Liver (tissue), 9 donors: ENCODE measurements around the gene CFAP77. TPM values are rescaled to one million over a fixed set of nuclear protein-coding genes. Genes with fewer than 3 reads are reported as not detected.
"Not testable (repeated sequence)": the region's sequence is repeated elsewhere in the genome, so short reads cannot be mapped to it uniquely, and the experiment has no call there.

Source experiments
- DNase-seq: peaks from one replicate; pipeline ENCODE4 v3.0.0-alpha.2; 2017; ENCODE audit warnings: low spot score
- H3K27ac ChIP-seq, 2 donors: one replicate each; pipeline ENCODE4 v1.7.0; 2013; ENCODE audit warnings: inconsistent platforms in 2 of 2, low read length in 2 of 2, control low read depth in 1 of 2, low read depth in 1 of 2, mild to moderate bottlenecking in 1 of 2
- H3K27me3 ChIP-seq, 4 donors: one replicate each; pipeline versions ENCODE4 v1.6.1 to v1.7.0; 2013; ENCODE audit warnings: low read length in 3 of 4, inconsistent platforms in 1 of 4, mild to moderate bottlenecking in 1 of 4, moderate library complexity in 1 of 4; ENCODE audit not compliant: control insufficient read depth in 4 of 4, insufficient read depth in 4 of 4
- H3K36me3 ChIP-seq, 4 donors: one replicate each; pipeline versions ENCODE4 v1.6.1 to v1.7.0; 2013; ENCODE audit warnings: low read length in 3 of 4, mild to moderate bottlenecking in 3 of 4, low read depth in 1 of 4, moderate library complexity in 1 of 4; ENCODE audit not compliant: control insufficient read depth in 4 of 4, insufficient read depth in 3 of 4
- H3K4me1 ChIP-seq, 4 donors: one replicate each; pipeline versions ENCODE4 v1.6.1 to v1.7.0; 2013; ENCODE audit warnings: low read length in 3 of 4, mild to moderate bottlenecking in 3 of 4, moderate library complexity in 1 of 4; ENCODE audit not compliant: control insufficient read depth in 4 of 4, insufficient read depth in 4 of 4
- H3K4me3 ChIP-seq, 3 donors: one replicate each; pipeline versions ENCODE4 v1.6.1 to v1.7.0; 2013; ENCODE audit warnings: low read length in 3 of 3, control low read depth in 1 of 3, low read depth in 1 of 3, mild to moderate bottlenecking in 1 of 3
- H3K9ac ChIP-seq, 2 donors: one replicate each; pipeline ENCODE4 v1.7.0; 2013; ENCODE audit warnings: low read length in 2 of 2, mild to moderate bottlenecking in 2 of 2, moderate library complexity in 2 of 2, control low read depth in 1 of 2, low read depth in 1 of 2
- H3K9me3 ChIP-seq, 4 donors: one replicate each; pipeline versions ENCODE4 v1.6.1 to v1.7.0; 2013; ENCODE audit warnings: low read length in 3 of 4; ENCODE audit not compliant: control insufficient read depth in 4 of 4
- EGR1 ChIP-seq, 2 donors: IDR thresholded peaks; 2 replicates each; pipeline ENCODE4 v1.6.1; 2016 to 2018; ENCODE audit warnings: antibody characterized with exemption in 2 of 2, low read depth in 2 of 2
- FOXA1 ChIP-seq: IDR thresholded peaks from 2 replicates; pipeline ENCODE4 v1.6.1; 2016; ENCODE audit warnings: antibody characterized with exemption
- HNF4G ChIP-seq: IDR thresholded peaks from 2 replicates; pipeline ENCODE4 v1.6.1; 2016; ENCODE audit warnings: antibody characterized with exemption
- RAD21 ChIP-seq, 2 donors: IDR thresholded peaks; 2 replicates each; pipeline ENCODE4 v1.6.1; 2016; ENCODE audit warnings: antibody characterized with exemption in 2 of 2, mild to moderate bottlenecking in 2 of 2
- YY1 ChIP-seq: IDR thresholded peaks from 2 replicates; pipeline ENCODE4 v1.6.1; 2016; ENCODE audit warnings: antibody characterized with exemption, mild to moderate bottlenecking
- WGBS: extraction: QIAGEN DNeasy Blood & Tissue Kit; methylation state at CpG from one replicate; pipeline ENCODE4 v1.1.7; 2013; 5-methylcytosine and 5-hydroxymethylcytosine counted together
- polyA plus RNA-seq, 2 donors: library from polyadenylated mRNA; stranded (reverse) in 1 of 2; unstranded in 1 of 2; fragments of 200-250 nt in 1 of 2; fragments of >200 nt in 1 of 2; fragmentation: Nextera tagmentation in 1 of 2; extraction: Ambion mirVana in 1 of 2; gene quantifications; one replicate each; pipeline versions ENCODE4 v1.2.1 to v1.2.3, GENCODE V29; 2013 to 2015
- total RNA-seq, 2 donors: library from RNA; depleted of rRNA; stranded (reverse); fragments of >200 nt; gene quantifications; one replicate each; pipeline ENCODE4 v1.2.3, GENCODE V29; 2014
- TF ChIP-seq, protein P1 (sequence below): fragments of 150-350 bp; IDR thresholded peaks from 2 replicates; pipeline ENCODE4 v1.5.1; 2017; ENCODE audit warnings: improper control_type of control experiment, low read depth, low read length; ENCODE audit not compliant: missing input control
- TF ChIP-seq, protein P2 (sequence below): IDR thresholded peaks from 2 replicates; pipeline ENCODE4 v1.6.1; 2016; ENCODE audit warnings: antibody characterized with exemption
- TF ChIP-seq, protein P3 (sequence below): IDR thresholded peaks from 2 replicates; pipeline ENCODE4 v1.6.1; 2016; ENCODE audit warnings: antibody characterized with exemption
- donor health status: healthy.
- donor health status: healthy.
- donor health status: healthy.
- donor health status: healthy.
- donor health status: healthy.

The CFAP77 gene
- total and polyA plus RNA-seq, 4 donors, result not detected

DNA sequence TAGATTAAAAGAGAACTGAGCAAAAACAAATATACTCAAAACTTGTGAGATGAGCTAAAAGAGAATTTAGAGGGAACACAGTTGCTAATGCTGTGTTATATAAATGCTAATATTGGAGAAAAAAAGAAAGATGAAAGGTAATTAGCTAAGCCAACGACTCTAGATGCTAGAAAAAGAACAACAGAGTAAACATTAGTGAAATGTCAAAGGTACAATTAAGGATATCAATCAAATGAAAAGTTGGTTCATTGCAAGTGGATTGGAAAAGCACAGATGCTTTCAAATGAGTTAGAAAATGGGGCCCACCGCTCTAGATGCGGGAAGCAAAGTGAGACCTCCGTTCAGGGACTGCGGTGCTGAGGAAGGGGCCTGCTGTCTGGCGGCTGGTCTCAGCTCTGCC, 154.5 kb downstream of the CFAP77 start (continued):
- TF ChIP-seq, protein P1, sequence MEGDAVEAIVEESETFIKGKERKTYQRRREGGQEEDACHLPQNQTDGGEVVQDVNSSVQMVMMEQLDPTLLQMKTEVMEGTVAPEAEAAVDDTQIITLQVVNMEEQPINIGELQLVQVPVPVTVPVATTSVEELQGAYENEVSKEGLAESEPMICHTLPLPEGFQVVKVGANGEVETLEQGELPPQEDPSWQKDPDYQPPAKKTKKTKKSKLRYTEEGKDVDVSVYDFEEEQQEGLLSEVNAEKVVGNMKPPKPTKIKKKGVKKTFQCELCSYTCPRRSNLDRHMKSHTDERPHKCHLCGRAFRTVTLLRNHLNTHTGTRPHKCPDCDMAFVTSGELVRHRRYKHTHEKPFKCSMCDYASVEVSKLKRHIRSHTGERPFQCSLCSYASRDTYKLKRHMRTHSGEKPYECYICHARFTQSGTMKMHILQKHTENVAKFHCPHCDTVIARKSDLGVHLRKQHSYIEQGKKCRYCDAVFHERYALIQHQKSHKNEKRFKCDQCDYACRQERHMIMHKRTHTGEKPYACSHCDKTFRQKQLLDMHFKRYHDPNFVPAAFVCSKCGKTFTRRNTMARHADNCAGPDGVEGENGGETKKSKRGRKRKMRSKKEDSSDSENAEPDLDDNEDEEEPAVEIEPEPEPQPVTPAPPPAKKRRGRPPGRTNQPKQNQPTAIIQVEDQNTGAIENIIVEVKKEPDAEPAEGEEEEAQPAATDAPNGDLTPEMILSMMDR, result no peak
- TF ChIP-seq FOXA1, result no peak
- TF ChIP-seq HNF4G, result no peak
- TF ChIP-seq, protein P2, sequence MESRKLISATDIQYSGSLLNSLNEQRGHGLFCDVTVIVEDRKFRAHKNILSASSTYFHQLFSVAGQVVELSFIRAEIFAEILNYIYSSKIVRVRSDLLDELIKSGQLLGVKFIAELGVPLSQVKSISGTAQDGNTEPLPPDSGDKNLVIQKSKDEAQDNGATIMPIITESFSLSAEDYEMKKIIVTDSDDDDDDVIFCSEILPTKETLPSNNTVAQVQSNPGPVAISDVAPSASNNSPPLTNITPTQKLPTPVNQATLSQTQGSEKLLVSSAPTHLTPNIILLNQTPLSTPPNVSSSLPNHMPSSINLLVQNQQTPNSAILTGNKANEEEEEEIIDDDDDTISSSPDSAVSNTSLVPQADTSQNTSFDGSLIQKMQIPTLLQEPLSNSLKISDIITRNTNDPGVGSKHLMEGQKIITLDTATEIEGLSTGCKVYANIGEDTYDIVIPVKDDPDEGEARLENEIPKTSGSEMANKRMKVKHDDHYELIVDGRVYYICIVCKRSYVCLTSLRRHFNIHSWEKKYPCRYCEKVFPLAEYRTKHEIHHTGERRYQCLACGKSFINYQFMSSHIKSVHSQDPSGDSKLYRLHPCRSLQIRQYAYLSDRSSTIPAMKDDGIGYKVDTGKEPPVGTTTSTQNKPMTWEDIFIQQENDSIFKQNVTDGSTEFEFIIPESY, result no peak

DNA sequence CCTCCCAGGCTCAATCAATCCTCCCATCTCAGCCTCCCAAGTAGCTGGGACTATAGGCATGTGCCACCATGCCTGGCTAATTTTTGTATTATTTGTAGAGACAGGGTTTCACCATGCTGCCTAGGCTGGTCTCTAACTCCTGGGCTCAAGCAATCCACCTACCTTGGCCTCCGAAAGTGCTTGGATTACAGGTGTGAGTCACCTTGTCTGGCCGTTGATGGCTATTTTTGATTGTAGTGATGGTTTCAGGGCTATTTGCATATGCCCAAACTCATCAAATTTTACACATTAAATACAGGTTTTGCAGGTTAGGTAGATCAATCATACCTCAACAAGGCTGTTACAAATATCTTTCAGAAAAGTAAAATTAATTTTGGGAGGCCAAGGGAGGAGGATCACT, 158.8 kb downstream of the CFAP77 start:
- H3K27me3 ChIP-seq, result not testable (repeated sequence)
- WGBS, result 84% methylated on average over 2 of the region's 2 CpGs

DNA sequence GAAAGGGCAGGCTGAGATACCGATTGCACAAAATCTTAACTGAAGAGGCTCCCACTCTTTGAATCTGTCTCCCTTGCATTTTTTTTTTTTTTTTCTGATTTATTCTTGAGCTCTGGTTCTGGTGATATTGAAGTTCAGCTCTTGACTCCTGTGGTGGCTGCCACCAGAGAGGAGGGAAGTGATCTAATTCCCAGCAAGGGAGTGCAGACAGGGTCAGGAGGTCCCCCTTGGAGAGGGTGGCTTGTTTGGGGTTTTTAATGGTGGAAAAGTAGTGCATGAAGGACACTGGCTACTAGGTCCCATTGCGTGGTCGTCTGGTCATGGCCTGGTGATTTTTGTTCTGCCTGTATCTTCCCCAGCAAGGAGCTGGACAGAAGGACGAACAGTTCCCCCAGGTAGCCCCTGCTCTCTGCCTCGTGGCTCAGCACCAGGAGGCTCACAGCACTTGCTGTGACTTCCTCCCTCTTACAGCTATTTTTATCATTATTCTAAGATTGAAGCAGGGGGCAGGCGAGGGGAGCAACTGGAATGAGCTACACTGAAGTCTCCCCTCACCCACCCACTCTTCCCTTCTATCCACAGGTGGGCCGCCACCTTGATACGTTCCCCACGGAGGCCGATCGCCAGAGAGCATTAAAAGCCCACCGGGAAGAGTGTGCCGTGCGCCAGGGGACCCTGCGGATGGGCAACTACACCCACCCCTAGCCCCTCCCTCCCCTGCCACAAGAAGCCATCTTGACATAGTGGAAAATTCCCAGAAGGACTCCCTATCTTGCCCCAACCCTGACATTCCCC, 162.0 kb downstream of the CFAP77 start:
- H3K9ac ChIP-seq, result no peak overlapping the region
- DNase-seq, result no peak
- H3K27me3 ChIP-seq, result peaks cover 0 to under 1% (median 0%) of the 10 kb centered on the region in 4 donors
- no peaks in the 10 kb centered on the region for H3K36me3 ChIP-seq
- H3K4me1 ChIP-seq, result no peaks in the 10 kb centered on the region
- H3K9me3 ChIP-seq, result no peaks in the 10 kb centered on the region
- TF ChIP-seq, protein P2, result no peak
- TF ChIP-seq, protein P3, sequence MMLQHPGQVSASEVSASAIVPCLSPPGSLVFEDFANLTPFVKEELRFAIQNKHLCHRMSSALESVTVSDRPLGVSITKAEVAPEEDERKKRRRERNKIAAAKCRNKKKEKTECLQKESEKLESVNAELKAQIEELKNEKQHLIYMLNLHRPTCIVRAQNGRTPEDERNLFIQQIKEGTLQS, result no peak
- TF ChIP-seq RAD21 (IDR thresholded peaks at IDR 0.05), result no peak
- no peak for TF ChIP-seq HNF4G
- TF ChIP-seq EGR1 (IDR thresholded peaks at IDR 0.05; ENCODE audit: low read depth in 2 of 2), result no peak
- no peak for TF ChIP-seq FOXA1
- TF ChIP-seq YY1, result no peak
- H3K4me3 ChIP-seq, result no peak overlapping the region
- 80% methylated on average over 15 of the region's 15 CpGs for WGBS
- no peak overlapping the region for H3K27ac ChIP-seq

More for the DNA sequence above, 158.8 kb downstream of the CFAP77 start:
- H3K4me3 ChIP-seq, DNase-seq, H3K9ac ChIP-seq, H3K36me3 ChIP-seq, H3K4me1 ChIP-seq, H3K27ac ChIP-seq, H3K9me3 ChIP-seq: not testable (repeated sequence)
